NCI-H69 (cell line): Measurements from ENCODE around the gene SERAC1.

Experiments used
- DNase-seq: peaks from one replicate; lab custom pipeline; 2025; lab: John Stamatoyannopoulos, UW

The SERAC1 gene

GRCh38 chr6:158122048-158122447 is 46.0 kb downstream of the SERAC1 start:
- DNase-seq: no peak

DNA sequence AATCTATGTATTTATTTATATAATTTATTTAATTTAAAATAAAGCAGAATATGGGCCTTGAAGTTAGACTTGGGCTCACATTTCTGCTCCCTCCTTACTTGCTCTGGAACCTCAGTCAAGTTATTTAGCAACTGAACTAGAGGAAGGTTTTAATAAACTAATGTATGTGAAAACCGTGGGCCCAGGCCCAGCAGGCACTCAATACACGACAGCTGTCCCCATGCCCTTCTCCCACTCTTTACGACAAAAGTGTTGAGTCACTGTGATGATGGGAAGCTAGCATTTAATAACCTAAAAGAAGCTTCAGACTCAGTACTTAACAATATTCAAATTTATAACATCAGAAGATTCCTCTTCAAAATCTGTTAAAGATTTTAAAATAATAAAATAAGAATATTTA is 46.7 kb downstream of the SERAC1 start:
- no peak for DNase-seq

DNA sequence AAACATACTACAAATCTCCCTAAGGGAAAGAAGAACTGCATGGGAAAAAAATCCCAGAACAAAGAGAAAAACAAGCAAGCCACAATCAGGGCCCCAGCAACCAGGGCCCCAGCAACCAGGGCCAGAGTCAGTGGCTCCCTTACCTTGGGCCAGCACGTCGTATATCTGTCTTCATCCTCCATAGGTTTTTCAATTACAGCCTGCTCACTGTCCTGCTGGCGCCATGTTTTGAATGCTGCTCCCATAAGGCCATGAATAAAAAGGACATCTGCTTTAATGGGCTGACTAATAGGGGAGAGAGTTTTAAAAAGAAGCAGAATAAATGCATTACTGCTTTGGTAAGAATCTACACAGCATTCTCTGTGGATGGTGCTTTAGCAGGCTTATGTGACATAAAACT is 49.2 kb downstream of the SERAC1 start:
- no peak for DNase-seq

GRCh38 chr6:158115508-158115907 is 52.6 kb downstream of the SERAC1 start:
- no peak for DNase-seq

GRCh38 chr6:158115102-158115501 is 53.0 kb downstream of the SERAC1 start:
- DNase-seq: no peak

DNA sequence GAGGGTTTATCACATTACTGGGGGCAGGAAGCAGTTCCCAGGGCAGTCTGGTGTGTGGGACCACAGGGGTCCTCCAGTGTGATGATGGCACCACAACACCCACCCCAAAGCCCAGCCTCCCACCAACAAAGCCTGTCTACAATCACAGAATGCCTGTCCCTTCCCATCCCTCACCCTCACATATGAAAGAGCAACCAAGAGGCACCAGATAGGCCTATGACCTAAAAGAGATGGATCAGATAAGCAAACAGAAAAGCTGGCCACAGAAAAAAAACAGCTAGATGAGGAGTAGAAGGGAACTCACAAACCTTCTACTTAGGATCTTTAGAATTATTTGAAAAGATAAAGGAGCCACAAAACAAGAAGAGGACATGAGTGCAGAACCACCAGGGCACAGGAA is 54.3 kb downstream of the SERAC1 start:
- no peak for DNase-seq

DNA sequence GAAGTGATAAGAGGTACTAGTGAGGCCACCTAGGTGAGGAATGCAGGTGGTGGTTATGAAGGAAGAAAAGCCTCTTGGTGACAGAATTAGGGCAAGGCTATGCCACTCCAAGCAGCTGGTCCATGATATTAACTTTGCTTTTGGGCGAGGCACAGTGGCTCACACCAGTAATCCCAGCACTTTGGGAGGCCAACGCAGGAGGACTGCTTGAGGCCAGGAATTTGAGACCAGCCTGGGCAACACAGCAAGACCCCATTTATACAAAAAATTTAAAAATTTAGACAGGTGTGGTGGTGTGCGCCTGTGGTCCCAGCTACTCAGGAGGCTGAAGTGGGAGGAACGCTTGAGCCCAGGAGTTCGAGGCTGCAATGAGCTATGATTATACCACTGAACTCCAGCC is 56.1 kb downstream of the SERAC1 start:
- DNase-seq: no peak

- no peak for DNase-seq
These were observed 57.1 kb downstream of the SERAC1 start for GRCh38 chr6:158110986-158111385.

GRCh38 chr6:158109748-158110147 is 58.3 kb downstream of the SERAC1 start:
- no peak for DNase-seq

DNA sequence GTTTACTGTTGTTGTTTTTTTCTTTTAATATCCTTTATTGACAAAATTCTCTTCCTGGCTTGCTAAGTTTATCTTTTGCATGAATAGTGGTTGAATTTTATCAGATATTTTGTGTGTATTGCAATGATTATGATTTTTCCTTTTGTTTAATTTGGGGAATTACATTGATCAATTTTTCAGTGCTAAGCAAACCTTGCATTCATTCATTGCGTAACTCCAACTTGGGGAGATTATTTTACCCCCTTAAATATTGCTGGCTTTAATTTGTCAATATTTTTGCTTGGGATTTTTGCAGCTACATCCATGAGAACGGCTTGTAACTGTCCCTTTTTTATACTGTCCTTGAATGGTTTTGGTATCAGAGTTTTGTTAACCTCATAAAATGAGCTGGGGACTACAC is 63.4 kb downstream of the SERAC1 start:
- DNase-seq: no peak

DNA sequence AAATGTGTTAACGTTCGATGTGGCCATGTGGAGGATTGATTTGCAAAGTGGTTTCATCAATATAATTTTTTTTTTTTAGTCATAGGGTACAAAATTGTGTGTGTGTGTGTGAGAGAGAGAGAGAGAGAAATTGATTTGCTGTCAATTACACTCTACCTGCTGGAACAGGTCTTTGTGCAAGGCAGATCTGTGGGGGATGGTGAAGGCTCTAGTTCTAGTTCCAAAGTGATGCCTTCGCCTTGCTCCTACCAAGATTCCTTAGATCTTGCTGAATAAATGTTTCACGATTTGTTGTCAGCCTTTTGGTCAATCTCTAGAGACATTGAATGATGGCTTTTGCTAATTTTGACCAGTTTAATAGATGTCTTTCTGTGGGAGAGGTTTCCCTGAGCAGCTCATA is 64.8 kb downstream of the SERAC1 start:
- DNase-seq: no peak

- DNase-seq: no peak
These were observed 72.4 kb downstream of the SERAC1 start for GRCh38 chr6:158095671-158096070.

GRCh38 chr6:158095031-158095430 is 73.0 kb downstream of the SERAC1 start:
- DNase-seq: no peak

DNA sequence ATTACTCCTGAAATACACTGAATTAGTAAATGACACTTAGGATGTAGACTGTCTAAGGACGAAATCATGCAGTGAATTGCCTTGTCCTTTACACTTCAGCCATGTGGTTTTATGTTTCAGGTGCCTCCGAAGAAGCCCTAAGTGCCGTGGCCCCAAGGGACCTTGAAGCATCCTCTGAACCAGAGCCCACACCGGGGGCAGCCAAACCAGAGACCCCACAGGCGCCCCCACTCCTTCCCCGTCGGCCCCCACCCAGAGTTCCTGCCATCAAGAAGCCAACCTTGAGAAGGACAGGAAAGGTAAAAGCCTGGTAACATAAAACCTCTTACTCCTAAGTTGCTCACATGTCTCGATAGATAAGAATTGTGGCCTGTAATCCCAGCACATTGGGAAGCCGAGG is 75.3 kb downstream of the SERAC1 start:
- DNase-seq: no peak

- no peak for DNase-seq
These were observed 80.7 kb downstream of the SERAC1 start for GRCh38 chr6:158087224-158087867.

DNA sequence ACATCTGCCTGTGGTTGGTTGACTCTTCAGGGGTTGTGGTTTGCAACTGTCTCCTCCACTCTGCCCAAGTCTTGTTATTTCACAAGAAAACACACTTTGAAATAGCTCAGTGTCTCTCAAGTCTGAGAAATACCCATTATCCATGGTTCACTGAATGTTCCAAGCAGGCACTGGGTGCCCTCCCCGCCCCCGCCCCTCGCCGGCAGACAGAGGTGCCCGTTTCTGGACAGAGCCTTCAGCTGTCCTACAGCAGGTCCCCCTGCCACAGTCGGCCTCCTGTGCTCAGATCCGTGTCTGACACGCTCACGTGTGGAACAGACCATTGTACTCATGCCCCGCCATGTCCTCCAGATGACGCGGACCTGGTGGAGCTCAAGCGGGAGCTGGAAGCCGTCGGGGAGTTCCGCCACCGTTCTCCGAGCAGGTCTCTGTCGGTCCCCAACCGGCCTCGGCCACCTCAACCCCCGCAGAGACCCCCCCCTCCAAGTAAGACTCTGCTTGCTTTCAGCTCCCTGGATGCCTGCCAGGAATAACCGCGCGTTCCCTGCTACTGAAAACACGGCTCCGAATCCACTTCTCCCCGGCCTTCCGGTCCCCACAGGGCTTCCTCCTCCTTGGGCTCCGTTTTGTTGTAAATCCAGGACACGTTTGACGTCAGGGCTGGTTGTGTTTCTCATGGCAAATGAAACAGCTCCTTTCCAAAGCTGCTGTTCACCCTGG is 81.4 kb downstream of the SERAC1 start:
- DNase-seq: no peak

DNA sequence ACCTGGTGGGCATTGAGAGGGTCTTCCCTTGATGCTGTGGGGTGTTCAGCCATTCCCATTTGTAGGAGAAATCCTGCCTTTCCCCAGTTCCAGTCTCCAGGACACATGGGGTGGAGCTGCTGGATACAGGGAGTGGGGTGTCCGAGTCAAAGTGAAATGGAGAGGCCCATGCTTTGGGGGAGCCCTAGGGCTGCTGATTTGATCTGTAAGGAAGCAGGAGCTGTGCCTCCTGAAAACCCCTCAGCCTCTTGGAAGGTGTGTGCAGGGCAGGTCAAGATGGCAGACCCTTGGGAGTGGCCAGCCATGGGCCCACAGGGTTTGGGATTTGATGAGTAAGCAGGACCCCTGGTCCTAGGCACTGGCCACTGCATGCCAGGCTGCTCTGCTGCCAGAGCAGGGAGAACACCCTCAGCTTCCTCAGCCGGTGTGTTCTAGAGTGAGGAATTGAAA is 82.0 kb downstream of the SERAC1 start:
- no peak for DNase-seq

DNA sequence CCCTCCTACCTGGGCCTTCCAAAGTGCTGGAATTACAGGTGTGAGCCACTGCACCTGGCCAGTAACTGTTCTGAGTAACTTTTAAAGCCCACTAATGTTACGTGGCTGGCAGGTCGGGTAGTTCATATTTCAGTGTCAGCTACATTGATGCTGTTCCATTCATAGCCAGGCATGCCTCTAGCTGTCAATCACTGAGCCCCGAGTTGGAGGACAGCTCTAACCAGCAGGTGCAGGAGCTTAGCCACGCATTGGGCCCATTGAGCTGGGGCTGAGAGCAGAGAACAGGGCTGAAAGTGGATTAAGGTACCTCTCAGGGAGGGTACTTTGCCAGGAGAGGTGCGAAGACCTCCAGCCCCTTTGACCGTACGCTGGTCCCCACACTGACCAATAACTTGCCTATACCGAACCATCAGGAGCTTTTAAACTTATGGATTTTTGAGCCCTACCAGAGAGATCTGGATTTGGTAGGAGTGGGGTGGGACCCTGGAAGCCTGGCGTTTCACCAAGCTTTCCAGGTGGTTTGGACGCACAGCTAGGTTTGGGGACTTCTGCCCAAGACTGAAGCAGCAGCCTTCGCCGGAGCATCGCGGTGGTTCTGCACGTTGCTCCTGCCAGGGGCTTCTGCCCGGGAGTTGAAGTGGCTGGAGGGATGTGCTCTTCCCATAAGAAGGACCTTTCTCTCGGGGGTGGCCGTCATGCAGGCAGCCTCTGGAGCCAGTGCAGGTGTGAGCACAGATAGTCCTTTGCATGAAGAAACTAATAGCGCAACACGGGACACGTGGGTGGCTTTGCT is 82.6 kb downstream of the SERAC1 start:
- no peak for DNase-seq

DNA sequence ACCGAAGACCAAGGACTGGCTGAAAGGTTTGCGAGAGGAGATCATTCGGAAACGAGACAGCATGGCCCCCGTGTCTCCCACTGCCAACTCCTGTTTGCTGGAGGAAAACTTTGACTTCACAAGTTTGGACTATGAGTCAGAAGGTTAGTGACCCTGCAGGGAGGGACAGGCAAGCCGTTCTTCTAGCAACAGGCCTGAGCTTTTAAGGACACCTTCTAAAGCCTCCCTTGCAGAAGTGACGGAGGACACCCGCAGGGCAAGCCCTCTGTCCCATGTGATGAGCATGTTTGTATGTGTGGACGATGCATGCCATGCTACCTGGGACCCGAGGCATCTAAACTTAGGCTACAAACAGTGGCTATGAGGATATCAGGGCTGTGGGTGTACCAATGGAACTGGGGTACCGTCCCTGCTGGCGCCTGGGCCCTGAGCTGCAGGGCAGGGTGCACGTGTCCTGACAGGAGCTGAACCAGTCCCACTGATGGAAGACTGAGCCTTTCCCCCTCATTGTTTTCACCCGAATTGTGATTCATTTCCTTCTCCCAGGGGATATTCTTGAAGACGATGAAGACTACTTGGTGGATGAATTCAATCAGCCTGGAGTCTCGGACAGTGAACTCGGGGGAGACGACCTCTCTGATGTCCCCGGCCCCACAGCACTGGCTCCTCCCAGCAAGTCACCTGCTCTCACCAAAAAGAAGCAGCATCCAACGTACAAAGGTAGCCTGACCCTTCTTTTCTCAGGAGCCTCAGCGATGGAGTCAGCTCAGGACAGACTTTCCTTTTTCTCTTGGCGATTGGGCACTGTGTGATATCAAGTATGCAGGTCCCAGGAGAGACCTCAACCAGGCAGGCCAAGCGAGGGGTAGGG is 84.4 kb downstream of the SERAC1 start:
- DNase-seq: no peak

- no peak for DNase-seq
These were observed 86.5 kb downstream of the SERAC1 start for GRCh38 chr6:158081657-158081935.

GRCh38 chr6:158080849-158081656 is 87.0 kb downstream of the SERAC1 start:
- no peak for DNase-seq
